ENCODE data around the gene NLGN1. TPM values are rescaled to one million over a fixed set of nuclear protein-coding genes. Genes with fewer than 3 reads are reported as not detected.

Gene NLGN1
- total RNA-seq, 1 experiment from 2014 or later = not detected

DNA sequence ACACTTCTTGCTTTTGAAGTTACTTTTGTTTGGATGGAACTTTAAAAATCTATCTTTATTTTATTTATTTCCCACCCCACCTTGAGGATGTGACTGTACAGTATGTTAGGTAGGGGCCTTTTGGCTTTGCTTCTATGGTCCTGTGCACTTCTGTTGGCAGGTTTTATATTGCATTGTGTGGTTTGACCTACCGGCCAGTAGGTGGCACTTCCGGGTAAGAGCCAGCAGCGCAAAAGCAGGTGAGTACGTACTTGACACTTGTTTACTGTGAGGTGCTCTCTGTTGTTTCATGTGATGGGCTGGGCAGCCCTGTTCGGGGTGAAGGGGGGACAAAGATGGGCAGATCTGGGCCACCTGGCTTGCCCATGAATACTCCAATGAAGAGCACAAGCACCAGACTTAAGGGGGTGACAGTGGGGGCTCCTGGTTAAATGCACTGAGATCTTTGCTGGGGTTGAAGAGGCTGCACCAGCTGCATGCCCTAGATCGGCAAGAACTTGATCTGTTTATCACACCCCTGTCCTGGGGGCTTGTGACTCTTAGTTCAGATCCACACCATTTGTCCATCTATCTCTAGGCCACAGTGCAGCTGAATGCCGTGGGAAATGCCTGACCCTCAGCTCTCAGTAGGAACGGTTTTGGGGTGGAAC lies 131.6 kb downstream of the NLGN1 start (continued):
- TF ChIP-seq, protein P1, sequence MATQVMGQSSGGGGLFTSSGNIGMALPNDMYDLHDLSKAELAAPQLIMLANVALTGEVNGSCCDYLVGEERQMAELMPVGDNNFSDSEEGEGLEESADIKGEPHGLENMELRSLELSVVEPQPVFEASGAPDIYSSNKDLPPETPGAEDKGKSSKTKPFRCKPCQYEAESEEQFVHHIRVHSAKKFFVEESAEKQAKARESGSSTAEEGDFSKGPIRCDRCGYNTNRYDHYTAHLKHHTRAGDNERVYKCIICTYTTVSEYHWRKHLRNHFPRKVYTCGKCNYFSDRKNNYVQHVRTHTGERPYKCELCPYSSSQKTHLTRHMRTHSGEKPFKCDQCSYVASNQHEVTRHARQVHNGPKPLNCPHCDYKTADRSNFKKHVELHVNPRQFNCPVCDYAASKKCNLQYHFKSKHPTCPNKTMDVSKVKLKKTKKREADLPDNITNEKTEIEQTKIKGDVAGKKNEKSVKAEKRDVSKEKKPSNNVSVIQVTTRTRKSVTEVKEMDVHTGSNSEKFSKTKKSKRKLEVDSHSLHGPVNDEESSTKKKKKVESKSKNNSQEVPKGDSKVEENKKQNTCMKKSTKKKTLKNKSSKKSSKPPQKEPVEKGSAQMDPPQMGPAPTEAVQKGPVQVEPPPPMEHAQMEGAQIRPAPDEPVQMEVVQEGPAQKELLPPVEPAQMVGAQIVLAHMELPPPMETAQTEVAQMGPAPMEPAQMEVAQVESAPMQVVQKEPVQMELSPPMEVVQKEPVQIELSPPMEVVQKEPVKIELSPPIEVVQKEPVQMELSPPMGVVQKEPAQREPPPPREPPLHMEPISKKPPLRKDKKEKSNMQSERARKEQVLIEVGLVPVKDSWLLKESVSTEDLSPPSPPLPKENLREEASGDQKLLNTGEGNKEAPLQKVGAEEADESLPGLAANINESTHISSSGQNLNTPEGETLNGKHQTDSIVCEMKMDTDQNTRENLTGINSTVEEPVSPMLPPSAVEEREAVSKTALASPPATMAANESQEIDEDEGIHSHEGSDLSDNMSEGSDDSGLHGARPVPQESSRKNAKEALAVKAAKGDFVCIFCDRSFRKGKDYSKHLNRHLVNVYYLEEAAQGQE (IDR thresholded peaks at IDR 0.05; ENCODE audit: low read depth) = no peak

DNA sequence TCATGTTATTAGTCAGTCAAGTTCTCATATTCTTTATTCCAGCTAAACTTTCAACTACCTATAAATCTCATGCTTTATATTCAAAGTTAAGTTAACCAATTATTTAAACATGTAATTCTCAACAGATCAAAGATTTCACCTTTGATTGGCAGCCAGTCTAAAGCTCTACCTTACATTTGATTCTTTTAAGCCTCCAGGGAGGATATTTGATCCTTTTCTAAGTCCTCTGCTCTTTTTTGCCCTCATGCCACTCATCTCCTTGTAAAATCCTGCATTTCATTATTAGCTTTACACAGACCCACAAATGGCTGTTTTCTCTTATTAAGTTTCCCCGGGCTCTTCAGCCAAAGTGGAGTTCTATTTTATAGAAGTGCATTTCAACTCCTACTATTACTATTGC lies 134.1 kb downstream of the NLGN1 start:
- CTCF ChIA-PET = interaction anchor here (1.3 kb wide), 1 partner anchor 22 kb away, joined by 4 read pairs; no protein-coding TSS in a partner anchor
- H3K4me2 ChIP-seq (ENCODE audit: low read length) = no peak overlapping the region
- POLR2A ChIA-PET = no interaction called here
- no peaks in the 10 kb centered on the region for H3K36me3 ChIP-seq (ENCODE audit: control insufficient read depth in 1 of 2, insufficient read depth in 2 of 2, low read length in 2 of 2)
- no peaks in the 10 kb centered on the region for H3K27me3 ChIP-seq (ENCODE audit: insufficient read depth, low read length)
- H3K9ac ChIP-seq (ENCODE audit: low read length) = no peak overlapping the region
- no peak overlapping the region for H3K4me3 ChIP-seq (replicated peaks in 1 of 2; ENCODE audit: low read depth in 1 of 2, low read length in 2 of 2)
- 0 out of 4 replicates have a peak, but pooled peaks cover 0 to 4% of the 10 kb centered on the region in 2 experiments for H3K4me1 ChIP-seq (ENCODE audit: control insufficient read depth in 1 of 2, insufficient read depth in 2 of 2, low read length in 2 of 2)
- H3K27ac ChIP-seq (ENCODE audit: low read depth, low read length) = no peak overlapping the region
- intact Hi-C loops (cut with micrococcal nuclease) = no loop called here
- TF ChIP-seq POLR2AphosphoS5 (IDR thresholded peaks at IDR 0.05; ENCODE audit: low read depth, low read length) (no peak), ZFX (IDR thresholded peaks at IDR 0.05) (no peak), SRF (IDR thresholded peaks at IDR 0.05; ENCODE audit: low read depth) (no peak), RAD21 (IDR thresholded peaks at IDR 0.05; ENCODE audit: low read depth) (no peak), ZNF274 (IDR thresholded peaks at IDR 0.05; ENCODE audit: low read depth, low read length) (no peak), EZH2phosphoT487 (IDR thresholded peaks at IDR 0.05; ENCODE audit: borderline replicate concordance) (no peak), EZH2 (IDR thresholded peaks at IDR 0.05) (no peak), SP1 (IDR thresholded peaks at IDR 0.05; ENCODE audit: low read depth) (no peak), ELF1 (IDR thresholded peaks at IDR 0.05; ENCODE audit: borderline replicate concordance, low read depth) (no peak), TCF7L2 (IDR thresholded peaks at IDR 0.05; ENCODE audit: borderline replicate concordance, extremely low read depth, insufficient read depth, insufficient read length) (no peak)
- TF ChIP-seq, protein P2, sequence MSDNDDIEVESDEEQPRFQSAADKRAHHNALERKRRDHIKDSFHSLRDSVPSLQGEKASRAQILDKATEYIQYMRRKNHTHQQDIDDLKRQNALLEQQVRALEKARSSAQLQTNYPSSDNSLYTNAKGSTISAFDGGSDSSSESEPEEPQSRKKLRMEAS (IDR thresholded peaks at IDR 0.05) = no peak
- TF ChIP-seq, protein P1 (IDR thresholded peaks at IDR 0.05; ENCODE audit: low read depth) = no peak
- TF ChIP-seq, protein P3, sequence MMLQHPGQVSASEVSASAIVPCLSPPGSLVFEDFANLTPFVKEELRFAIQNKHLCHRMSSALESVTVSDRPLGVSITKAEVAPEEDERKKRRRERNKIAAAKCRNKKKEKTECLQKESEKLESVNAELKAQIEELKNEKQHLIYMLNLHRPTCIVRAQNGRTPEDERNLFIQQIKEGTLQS (IDR thresholded peaks at IDR 0.05) = no peak
- TF ChIP-seq, protein P4, sequence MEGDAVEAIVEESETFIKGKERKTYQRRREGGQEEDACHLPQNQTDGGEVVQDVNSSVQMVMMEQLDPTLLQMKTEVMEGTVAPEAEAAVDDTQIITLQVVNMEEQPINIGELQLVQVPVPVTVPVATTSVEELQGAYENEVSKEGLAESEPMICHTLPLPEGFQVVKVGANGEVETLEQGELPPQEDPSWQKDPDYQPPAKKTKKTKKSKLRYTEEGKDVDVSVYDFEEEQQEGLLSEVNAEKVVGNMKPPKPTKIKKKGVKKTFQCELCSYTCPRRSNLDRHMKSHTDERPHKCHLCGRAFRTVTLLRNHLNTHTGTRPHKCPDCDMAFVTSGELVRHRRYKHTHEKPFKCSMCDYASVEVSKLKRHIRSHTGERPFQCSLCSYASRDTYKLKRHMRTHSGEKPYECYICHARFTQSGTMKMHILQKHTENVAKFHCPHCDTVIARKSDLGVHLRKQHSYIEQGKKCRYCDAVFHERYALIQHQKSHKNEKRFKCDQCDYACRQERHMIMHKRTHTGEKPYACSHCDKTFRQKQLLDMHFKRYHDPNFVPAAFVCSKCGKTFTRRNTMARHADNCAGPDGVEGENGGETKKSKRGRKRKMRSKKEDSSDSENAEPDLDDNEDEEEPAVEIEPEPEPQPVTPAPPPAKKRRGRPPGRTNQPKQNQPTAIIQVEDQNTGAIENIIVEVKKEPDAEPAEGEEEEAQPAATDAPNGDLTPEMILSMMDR (IDR thresholded peaks at IDR 0.05 in 2 of 3, conservative IDR thresholded peaks at IDR 0.05 in 1 of 3; ENCODE audit: borderline replicate concordance in 1 of 3, insufficient read depth in 1 of 3, low read depth in 2 of 3, low read length in 2 of 3) = no peak
- no peaks in the 10 kb centered on the region for H3K9me2 ChIP-seq (ENCODE audit: insufficient read depth)
- no peak overlapping the region for H2AFZ ChIP-seq (ENCODE audit: low read depth, low read length, poor library complexity, severe bottlenecking)
- ATAC-seq (no peak), DNase-seq (ENCODE audit: low read depth, low spot score) (no peak)
- BruUV-seq (replicated peaks) = no TSS peak
- RAD21 ChIA-PET (ENCODE audit: low non-redundant PET in 1 of 2, low total read pairs in 2 of 2, uncharacterized antibody in 2 of 2, unreplicated experiment in 2 of 2) = no interaction called here
- no peaks in the 10 kb centered on the region for H3K79me2 ChIP-seq (ENCODE audit: insufficient read depth, low read length)
- no peaks in the 10 kb centered on the region for H3K9me3 ChIP-seq (ENCODE audit: control insufficient read depth in 1 of 2, insufficient read depth in 1 of 2, low read depth in 1 of 2, low read length in 2 of 2)
- no peaks in the 10 kb centered on the region for H4K20me1 ChIP-seq (ENCODE audit: insufficient read depth)
